Keratinocyte (primary cell): Measurements from ENCODE around the gene ANO3.

Experiments used
- EZH2 ChIP-seq: IDR thresholded peaks from one replicate; pipeline ENCODE4 v1.6.1; 2012; ENCODE audit warnings: inconsistent platforms, mild to moderate bottlenecking, low read length, moderate library complexity
- TF ChIP-seq, protein P1 (sequence below), 3 experiments: IDR thresholded peaks in 1 of 3; conservative IDR thresholded peaks in 1 of 3; optimal IDR thresholded peaks in 1 of 3; 2 replicates in 2 of 3; 3 replicates in 1 of 3; pipeline versions ENCODE3 to v1.5.1; 2011; ENCODE audit warnings: low read length in 3 of 3, mild to moderate bottlenecking in 3 of 3, moderate library complexity in 2 of 3, control low read depth in 1 of 3, inconsistent platforms in 1 of 3; ENCODE audit not compliant: insufficient read depth in 2 of 3; ENCODE audit errors: extremely low read depth in 1 of 3

- TF ChIP-seq, protein P1, sequence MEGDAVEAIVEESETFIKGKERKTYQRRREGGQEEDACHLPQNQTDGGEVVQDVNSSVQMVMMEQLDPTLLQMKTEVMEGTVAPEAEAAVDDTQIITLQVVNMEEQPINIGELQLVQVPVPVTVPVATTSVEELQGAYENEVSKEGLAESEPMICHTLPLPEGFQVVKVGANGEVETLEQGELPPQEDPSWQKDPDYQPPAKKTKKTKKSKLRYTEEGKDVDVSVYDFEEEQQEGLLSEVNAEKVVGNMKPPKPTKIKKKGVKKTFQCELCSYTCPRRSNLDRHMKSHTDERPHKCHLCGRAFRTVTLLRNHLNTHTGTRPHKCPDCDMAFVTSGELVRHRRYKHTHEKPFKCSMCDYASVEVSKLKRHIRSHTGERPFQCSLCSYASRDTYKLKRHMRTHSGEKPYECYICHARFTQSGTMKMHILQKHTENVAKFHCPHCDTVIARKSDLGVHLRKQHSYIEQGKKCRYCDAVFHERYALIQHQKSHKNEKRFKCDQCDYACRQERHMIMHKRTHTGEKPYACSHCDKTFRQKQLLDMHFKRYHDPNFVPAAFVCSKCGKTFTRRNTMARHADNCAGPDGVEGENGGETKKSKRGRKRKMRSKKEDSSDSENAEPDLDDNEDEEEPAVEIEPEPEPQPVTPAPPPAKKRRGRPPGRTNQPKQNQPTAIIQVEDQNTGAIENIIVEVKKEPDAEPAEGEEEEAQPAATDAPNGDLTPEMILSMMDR (optimal IDR thresholded peaks at IDR 0.05 in 1 of 3, IDR thresholded peaks at IDR 0.05 in 1 of 3, conservative IDR thresholded peaks at IDR 0.05 in 1 of 3; ENCODE audit: extremely low read depth in 1 of 3, insufficient read depth in 2 of 3, low read length in 3 of 3) = no peak
- no peak for TF ChIP-seq EZH2
These were observed 195.8 kb downstream of the ANO3 start for GRCh38 chr11:26527685-26528084.
